Kidney epithelial cell (primary cell): Measurements from ENCODE around the gene TOMM40L. TPM values are rescaled to one million over a fixed set of nuclear protein-coding genes. Genes with fewer than 3 reads are reported as not detected.

Experiments used
- DNase-seq: peaks from one replicate; pipeline ENCODE4 v3.0.0-alpha.2; 2010; ENCODE audit warnings: low read depth
- H3K27me3 ChIP-seq: 2 replicates; pipeline ENCODE4 v1.6.0; 2011; ENCODE audit warnings: low read length; ENCODE audit not compliant: control insufficient read depth, insufficient read depth
- H3K36me3 ChIP-seq: 2 replicates; pipeline ENCODE4 v1.5.1; 2011; ENCODE audit warnings: low read length; ENCODE audit not compliant: control insufficient read depth, insufficient read depth
- H3K4me3 ChIP-seq: 2 replicates; pipeline ENCODE4 v1.5.1; 2011; ENCODE audit warnings: low read depth, mild to moderate bottlenecking, control low read depth, low read length
- total RNA-seq: library from RNA; depleted of rRNA; stranded (reverse); fragments of >200 nt; gene quantifications from 2 replicates; pipeline ENCODE4 v1.2.3, GENCODE V29; 2015
- TF ChIP-seq, protein P1 (sequence below): IDR thresholded peaks from 2 replicates; pipeline ENCODE4 v1.5.1; 2011; ENCODE audit warnings: mild to moderate bottlenecking, moderate library complexity, low read length, control low read depth, inconsistent platforms; ENCODE audit not compliant: insufficient read depth, poor library complexity, severe bottlenecking

TOMM40L gene
- 6.2 and 8.0 TPM in 2 replicates for total RNA-seq

DNA sequence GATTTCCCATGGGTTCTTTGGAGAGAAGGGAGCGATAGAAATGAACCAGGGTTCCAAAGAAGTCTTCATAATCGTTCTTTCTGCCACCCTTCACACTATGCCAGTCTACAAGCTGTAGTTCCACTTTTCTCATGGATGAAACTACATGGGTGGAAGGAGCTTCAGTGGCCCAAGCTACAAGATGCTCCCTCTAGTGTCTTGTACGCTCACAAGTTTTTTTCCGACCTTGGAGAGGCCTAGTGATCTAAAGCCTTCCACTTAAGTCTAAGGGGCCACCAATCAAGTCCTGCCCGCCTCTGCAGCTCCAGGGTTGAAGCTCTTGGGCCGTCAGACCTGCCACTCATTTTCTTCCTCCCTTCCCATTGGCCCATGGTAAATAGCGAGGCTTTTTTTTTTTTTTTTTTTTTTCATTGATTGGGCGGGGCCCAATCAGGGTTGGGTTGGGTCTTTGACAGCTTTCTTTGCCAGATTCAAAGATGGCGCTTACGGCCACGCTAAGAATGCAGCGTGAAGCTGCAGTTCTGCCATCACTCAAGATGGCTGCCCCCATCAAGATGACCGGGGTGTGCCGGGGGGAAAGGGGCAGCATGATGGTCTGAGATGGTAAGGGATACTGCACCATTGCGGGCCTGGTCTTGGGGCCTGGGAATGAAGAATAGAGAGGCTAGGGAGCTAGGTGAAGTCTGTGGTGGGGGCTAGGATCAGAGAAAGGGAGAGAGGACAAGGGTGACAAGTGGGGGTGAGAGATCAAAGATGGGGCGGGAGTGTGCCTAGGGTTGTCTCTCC, at the start of gene TOMM40L:
TOMM40L (plus strand) TSS at position 527 of the 786 bp plus-strand sequence. CDS start 430 bp downstream, outside the sequence.
- TF ChIP-seq, protein P1, sequence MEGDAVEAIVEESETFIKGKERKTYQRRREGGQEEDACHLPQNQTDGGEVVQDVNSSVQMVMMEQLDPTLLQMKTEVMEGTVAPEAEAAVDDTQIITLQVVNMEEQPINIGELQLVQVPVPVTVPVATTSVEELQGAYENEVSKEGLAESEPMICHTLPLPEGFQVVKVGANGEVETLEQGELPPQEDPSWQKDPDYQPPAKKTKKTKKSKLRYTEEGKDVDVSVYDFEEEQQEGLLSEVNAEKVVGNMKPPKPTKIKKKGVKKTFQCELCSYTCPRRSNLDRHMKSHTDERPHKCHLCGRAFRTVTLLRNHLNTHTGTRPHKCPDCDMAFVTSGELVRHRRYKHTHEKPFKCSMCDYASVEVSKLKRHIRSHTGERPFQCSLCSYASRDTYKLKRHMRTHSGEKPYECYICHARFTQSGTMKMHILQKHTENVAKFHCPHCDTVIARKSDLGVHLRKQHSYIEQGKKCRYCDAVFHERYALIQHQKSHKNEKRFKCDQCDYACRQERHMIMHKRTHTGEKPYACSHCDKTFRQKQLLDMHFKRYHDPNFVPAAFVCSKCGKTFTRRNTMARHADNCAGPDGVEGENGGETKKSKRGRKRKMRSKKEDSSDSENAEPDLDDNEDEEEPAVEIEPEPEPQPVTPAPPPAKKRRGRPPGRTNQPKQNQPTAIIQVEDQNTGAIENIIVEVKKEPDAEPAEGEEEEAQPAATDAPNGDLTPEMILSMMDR, result peak; percentile 46
- Histone ChIP-seq H3K27me3 (no peaks in the 10 kb centered on the region), H3K36me3 (no peaks in the 10 kb centered on the region), H3K4me3 (peak within 1 kb of the TSS; percentile 90)
- DNase-seq, result peak; percentile 99

DNA sequence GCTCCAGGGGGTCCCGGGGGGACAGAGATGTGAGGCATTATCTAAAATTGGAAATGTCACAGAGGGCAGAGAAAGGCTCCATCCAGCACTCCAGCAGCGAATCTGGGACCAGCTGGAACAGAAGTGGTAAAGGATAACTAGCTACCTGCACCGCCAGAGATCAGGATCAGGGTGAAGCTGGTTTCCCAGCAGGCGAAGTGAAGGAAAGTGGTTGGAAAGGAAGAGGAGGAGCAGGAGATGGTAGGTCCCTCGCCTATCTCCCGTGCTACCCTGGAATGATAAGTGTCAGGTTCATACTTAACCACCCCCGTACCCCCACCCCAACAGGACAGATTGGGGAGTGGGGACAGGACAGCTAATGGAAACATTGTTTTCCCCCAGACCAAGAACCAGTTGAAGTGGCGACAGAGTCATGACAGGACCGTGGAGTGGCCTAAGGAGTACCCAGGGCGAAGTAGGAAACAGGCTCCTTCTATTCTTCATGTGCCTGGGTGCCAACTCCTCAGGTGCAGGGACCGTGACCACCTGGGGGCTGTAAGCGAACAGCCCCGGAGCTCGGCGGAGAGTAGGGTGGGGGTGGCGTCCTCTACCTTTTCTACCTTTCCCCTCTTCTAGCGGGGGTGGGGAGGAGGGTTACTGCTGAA, 49.3 kb upstream of the TOMM40L start:
- H3K27me3 ChIP-seq, result no peaks in the 10 kb centered on the region
- DNase-seq, result no peak
- TF ChIP-seq, protein P1, result no peak
- peaks cover 2% of the 10 kb centered on the region for H3K36me3 ChIP-seq
- H3K4me3 ChIP-seq, result peak overlapping the region; percentile 82

DNA sequence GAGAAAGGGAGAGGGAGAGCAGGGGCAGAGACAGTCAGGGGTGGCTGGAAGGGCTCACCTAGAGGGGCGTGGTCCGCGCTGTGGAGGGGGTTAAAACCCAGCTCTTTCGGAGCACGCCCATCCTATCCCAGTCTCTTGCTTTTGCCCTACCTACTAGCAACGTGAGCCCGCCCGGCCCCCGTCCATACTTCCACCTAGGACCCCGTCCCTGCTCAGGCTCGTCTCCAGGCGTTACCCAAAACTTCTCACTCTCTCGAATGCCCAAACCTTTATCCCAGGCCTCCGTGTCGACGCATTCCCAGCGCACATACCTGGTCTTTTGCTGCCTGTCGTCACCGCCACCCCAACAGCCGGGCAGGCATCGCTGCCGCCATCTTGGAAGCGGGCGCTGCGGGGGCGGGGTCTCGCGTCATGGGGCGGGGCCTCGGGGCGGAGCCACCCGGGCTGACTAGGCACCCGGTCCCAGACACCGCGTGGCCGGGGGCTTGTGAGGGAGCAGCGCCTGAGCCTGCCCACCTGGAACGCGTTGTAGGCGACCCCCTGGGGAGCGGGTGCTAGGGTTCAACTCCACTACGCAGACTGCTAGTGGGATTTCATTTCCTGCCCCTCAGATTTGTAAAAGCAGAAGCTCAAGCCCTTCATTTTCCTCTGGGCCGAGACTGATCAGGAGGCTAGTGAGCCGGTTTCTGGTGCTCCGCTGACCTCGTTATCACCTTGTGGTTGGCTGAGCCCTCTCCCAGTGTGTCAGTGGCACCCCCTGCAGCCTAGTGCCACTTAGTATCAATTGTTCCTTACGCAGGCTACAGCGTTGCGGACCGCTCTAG, 48.5 kb upstream of the TOMM40L start, which contains the start of gene B4GALT3:
B4GALT3 (minus strand) TSS at position 396 of the 824 bp plus-strand sequence. CDS start 1,447 bp downstream, outside the sequence.
- TF ChIP-seq, protein P1, result peak; percentile 12
- H3K36me3 ChIP-seq, result no peaks in the 10 kb centered on the region
- DNase-seq, result no peak

DNA sequence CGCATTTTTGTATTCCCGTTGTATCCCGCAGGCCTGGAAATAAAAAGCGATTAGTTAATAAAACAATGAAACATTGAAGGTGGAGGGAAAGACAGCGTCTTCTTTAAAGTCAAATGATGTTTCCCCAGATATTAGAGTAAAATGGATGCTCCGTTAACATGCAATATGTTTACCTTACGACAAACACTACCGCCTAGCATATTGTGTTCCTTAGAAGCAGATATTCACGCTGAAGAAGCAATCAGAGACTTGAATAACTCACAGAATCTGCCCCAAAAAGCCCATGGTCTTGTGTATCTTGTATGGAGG, 48.0 kb upstream of the TOMM40L start:
- no peaks in the 10 kb centered on the region for H3K36me3 ChIP-seq
- no peak for DNase-seq
- TF ChIP-seq, protein P1, result no peak
- peak overlapping the region; percentile 82 for H3K4me3 ChIP-seq
- no peaks in the 10 kb centered on the region for H3K27me3 ChIP-seq

More for the DNA sequence above, 48.5 kb upstream of the TOMM40L start, which contains the start of gene B4GALT3:
- Histone ChIP-seq H3K4me3 (peak within 1 kb of the TSS; percentile 82), H3K27me3 (no peaks in the 10 kb centered on the region)

DNA sequence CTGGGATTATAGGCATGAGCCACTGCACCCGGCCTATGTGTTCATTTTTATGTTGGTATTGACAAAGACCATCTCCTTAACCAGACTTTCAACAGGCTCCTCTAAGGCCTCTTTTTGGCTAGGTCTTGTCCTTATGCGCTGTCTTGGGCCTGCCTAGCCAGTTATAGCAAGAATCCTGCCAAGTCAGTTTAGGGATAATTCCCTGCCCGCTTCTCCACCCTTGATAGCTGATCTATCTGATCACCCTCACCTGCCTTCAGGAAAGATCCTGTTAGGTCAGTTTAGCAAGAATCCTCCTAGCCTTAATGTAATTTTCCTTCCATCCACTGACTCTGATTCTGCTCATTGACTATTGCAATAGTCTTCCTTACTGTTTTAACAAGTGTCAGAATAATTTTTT, 46.2 kb upstream of the TOMM40L start:
- TF ChIP-seq, protein P1, result no peak
- no peak for DNase-seq
- Histone ChIP-seq H3K27me3 (no peaks in the 10 kb centered on the region), H3K4me3 (no peak overlapping the region), H3K36me3 (no peaks in the 10 kb centered on the region)
